Sigmoid colon (tissue), 4 donors: ENCODE results near the gene SCAF4.

ENCODE experiments used
- CTCF ChIP-seq, 4 experiments: fragments of 450-650 bp in 3 of 4; fragments of 200-600 bp in 1 of 4; IDR thresholded peaks; one replicate each; pipeline ENCODE4 v1.5.1; 2016 to 2019; ENCODE audit warnings: antibody characterized with exemption in 4 of 4, mild to moderate bottlenecking in 3 of 4, moderate library complexity in 2 of 4
- POLR2A ChIP-seq, 2 donors: fragments of 450-650 bp; IDR thresholded peaks; one replicate each; pipeline ENCODE4 v1.6.1; 2016; ENCODE audit warnings: antibody characterized with exemption in 2 of 2, mild to moderate bottlenecking in 2 of 2, moderate library complexity in 2 of 2
- POLR2AphosphoS5 ChIP-seq, 4 donors: sonication (generic); formaldehyde crosslinking; IDR thresholded peaks; one replicate each; pipeline ENCODE4 v1.6.1; 2017; ENCODE audit warnings: antibody characterized with exemption in 4 of 4

- TF ChIP-seq POLR2AphosphoS5 (IDR thresholded peaks at IDR 0.05), result no peak
- TF ChIP-seq CTCF (IDR thresholded peaks at IDR 0.05), result no peak
- TF ChIP-seq POLR2A (IDR thresholded peaks at IDR 0.05), result no peak
These were observed 46.6 kb upstream of the SCAF4 start for GRCh38 chr21:31778546-31778945.
